Ascending aorta (tissue), 2 donors: ENCODE results near the gene KRCC1. TPM values are rescaled to one million over a fixed set of nuclear protein-coding genes. Genes with fewer than 3 reads are reported as not detected.

Experiments
- DNase-seq, 2 donors: peaks; one replicate each; pipeline ENCODE4 v3.0.0-alpha.2; 2019; ENCODE audit warnings: low spot score in 2 of 2
- H3K27ac ChIP-seq, 2 donors: fragments of 200-600 bp; sonication (generic); one replicate each; pipeline ENCODE4 v1.5.1; 2016 to 2017; ENCODE audit warnings: mild to moderate bottlenecking in 1 of 2
- H3K27me3 ChIP-seq: fragments of 200-600 bp; sonication (generic); one replicate; pipeline ENCODE4 v1.5.1; 2017
- H3K36me3 ChIP-seq, 2 donors: fragments of 200-600 bp; sonication (generic); one replicate each; pipeline ENCODE4 v1.5.1; 2016
- H3K4me1 ChIP-seq, 2 donors: fragments of 200-600 bp; sonication (generic); one replicate each; pipeline ENCODE4 v1.5.1; 2016 to 2017; ENCODE audit warnings: mild to moderate bottlenecking in 1 of 2
- H3K4me3 ChIP-seq, 2 donors: fragments of 200-600 bp; sonication (generic); one replicate each; pipeline ENCODE4 v1.5.1; 2016 to 2017; ENCODE audit warnings: mild to moderate bottlenecking in 1 of 2
- H3K9me3 ChIP-seq, 2 donors: fragments of 200-600 bp; sonication (generic); one replicate each; pipeline ENCODE4 v1.5.1; 2016
- CTCF ChIP-seq, 3 experiments: fragments of 200-600 bp in 2 of 3; fragments of 450-650 bp in 1 of 3; sonication (generic) in 2 of 3; IDR thresholded peaks; one replicate each; pipeline ENCODE4 v1.5.1; 2016 to 2019; ENCODE audit warnings: antibody characterized with exemption in 3 of 3, mild to moderate bottlenecking in 1 of 3, moderate library complexity in 1 of 3
- intact Hi-C: fragments of 100-400 bp; cut with DNase I; formaldehyde crosslinking; loops from one replicate; pipeline ENCODE4 v1.15.1; 2023
- total RNA-seq: library from RNA; depleted of rRNA; stranded (reverse); fragments of >200 nt; gene quantifications from one replicate; pipeline ENCODE4 v1.1.0, GENCODE V29; 2016

Gene KRCC1
- total RNA-seq, 1 donor from 2014 or later, result 3.1 TPM

GRCh38 chr2:88097192-88097591, 41.6 kb upstream of the KRCC1 start:
- Histone ChIP-seq H3K9me3 (no peaks in the 10 kb centered on the region), H3K4me3 (no peak overlapping the region), H3K27ac (no peak overlapping the region), H3K27me3 (no peaks in the 10 kb centered on the region), H3K4me1 (no peaks in the 10 kb centered on the region), H3K36me3 (no peaks in the 10 kb centered on the region)
- intact Hi-C loops, result no loop called here
- no peak for DNase-seq
- TF ChIP-seq CTCF (IDR thresholded peaks at IDR 0.05), result no peak

GRCh38 chr2:88096708-88097107, 41.1 kb upstream of the KRCC1 start:
- no peak for DNase-seq
- TF ChIP-seq CTCF (IDR thresholded peaks at IDR 0.05), result no peak
- Histone ChIP-seq H3K36me3 (no peaks in the 10 kb centered on the region), H3K9me3 (no peaks in the 10 kb centered on the region), H3K4me1 (no peaks in the 10 kb centered on the region), H3K4me3 (no peak overlapping the region), H3K27ac (no peak overlapping the region), H3K27me3 (no peaks in the 10 kb centered on the region)
- intact Hi-C loops, result no loop called here

GRCh38 chr2:88095022-88095421, 39.4 kb upstream of the KRCC1 start:
- Histone ChIP-seq H3K9me3 (no peaks in the 10 kb centered on the region), H3K4me3 (no peak overlapping the region), H3K27ac (no peak overlapping the region), H3K36me3 (no peaks in the 10 kb centered on the region), H3K27me3 (no peaks in the 10 kb centered on the region), H3K4me1 (no peaks in the 10 kb centered on the region)
- TF ChIP-seq CTCF (IDR thresholded peaks at IDR 0.05), result no peak
- DNase-seq, result no peak
- intact Hi-C loops, result no loop called here

- Histone ChIP-seq H3K9me3 (no peaks in the 10 kb centered on the region), H3K27me3 (no peaks in the 10 kb centered on the region), H3K27ac (no peak overlapping the region), H3K36me3 (no peaks in the 10 kb centered on the region), H3K4me3 (no peak overlapping the region), H3K4me1 (no peaks in the 10 kb centered on the region)
- intact Hi-C loops, result no loop called here
- no peak for TF ChIP-seq CTCF (IDR thresholded peaks at IDR 0.05)
- no peak for DNase-seq
These were observed 37.2 kb upstream of the KRCC1 start for GRCh38 chr2:88092773-88093172.

DNA sequence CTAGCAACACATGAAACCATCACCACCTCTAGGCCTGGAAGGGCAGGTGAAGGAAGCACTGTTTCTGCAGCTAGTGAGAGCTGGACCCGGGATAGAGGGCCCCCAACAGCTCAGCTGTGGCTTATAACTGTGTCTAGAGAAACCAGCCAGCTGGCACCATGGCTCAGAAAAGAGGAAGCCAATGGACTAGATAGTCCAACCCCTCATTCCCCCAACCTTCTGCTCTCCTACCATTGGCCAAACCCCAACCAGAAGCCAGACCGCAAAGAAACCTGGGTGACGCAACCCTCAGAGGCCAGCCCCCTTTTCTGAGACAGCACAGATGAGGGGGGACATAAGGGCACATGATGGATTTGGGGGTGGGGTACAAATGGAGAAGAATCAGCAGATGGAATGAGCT, 36.4 kb upstream of the KRCC1 start:
- DNase-seq, result no peak
- Histone ChIP-seq H3K27ac (no peak overlapping the region), H3K36me3 (no peaks in the 10 kb centered on the region), H3K9me3 (no peaks in the 10 kb centered on the region), H3K27me3 (no peaks in the 10 kb centered on the region), H3K4me3 (no peak overlapping the region), H3K4me1 (no peaks in the 10 kb centered on the region)
- intact Hi-C loops, result no loop called here
- TF ChIP-seq CTCF (IDR thresholded peaks at IDR 0.05), result no peak
